IMR-90 (cell line): Measurements from ENCODE around the gene THADA. TPM values are rescaled to one million over a fixed set of nuclear protein-coding genes. Genes with fewer than 3 reads are reported as not detected.

ENCODE experiments used
- ATAC-seq: fragments of 200-7000 bp; cut with Tn5 transposase; 2 replicates; pipeline ENCODE4 v1.9.1; 2020; ENCODE audit warnings: low read depth, mild to moderate bottlenecking, moderate library complexity
- BruUV-seq: library from RNA; stranded (reverse); fragments of 400-500 nt; replicated peaks from 2 replicates; lab custom pipeline; 2021; lab: Mats Ljungman, UMichigan
- CTCF ChIA-PET: fragments of 300-600 bp; formaldehyde crosslinking; extraction: SDS; loops from one replicate; lab custom pipeline; 2021; ENCODE audit warnings: antibody characterized with exemption; lab: Yijun Ruan, JAX
- POLR2A ChIA-PET: fragments of 300-600 bp; sonication (Branson Sonifier 250); formaldehyde crosslinking; loops from one replicate; lab custom pipeline; 2022; ENCODE audit warnings: antibody characterized with exemption; ENCODE audit not compliant: unreplicated experiment; lab: Charles Lee
- DNase-seq: peaks from one replicate; pipeline ENCODE4 v3.0.0; 2013
- H2AFZ ChIP-seq: replicated peaks from 2 replicates; pipeline ENCODE3; 2013; ENCODE audit warnings: low read length, mild to moderate bottlenecking; ENCODE audit not compliant: poor library complexity
- H2AK5ac ChIP-seq: 2 replicates; pipeline ENCODE4 v1.6.1; 2013; ENCODE audit warnings: low read depth, low read length, inconsistent platforms
- H2AK9ac ChIP-seq: replicated peaks from 2 replicates; pipeline ENCODE3; 2013; ENCODE audit warnings: mild to moderate bottlenecking, low read depth, low read length, moderate library complexity; ENCODE audit not compliant: poor library complexity
- H2BK120ac ChIP-seq: 2 replicates; pipeline ENCODE4 v1.6.1; 2013; ENCODE audit warnings: low read depth, low read length, inconsistent platforms
- H2BK15ac ChIP-seq: 3 replicates; pipeline ENCODE4 v1.6.1; 2013; ENCODE audit warnings: low read depth, low read length, inconsistent platforms
- H2BK20ac ChIP-seq: 2 replicates; pipeline ENCODE4 v1.6.1; 2013; ENCODE audit warnings: low read depth, mild to moderate bottlenecking, inconsistent platforms, low read length, moderate library complexity
- H2BK5ac ChIP-seq: 2 replicates; pipeline ENCODE4 v1.6.1; 2013; ENCODE audit warnings: mild to moderate bottlenecking, low read depth, low read length, inconsistent platforms; ENCODE audit not compliant: poor library complexity, severe bottlenecking
- H3K14ac ChIP-seq: replicated peaks from 2 replicates; pipeline ENCODE4 v1.6.1; 2013; ENCODE audit warnings: low read depth, low read length, inconsistent platforms
- H3K18ac ChIP-seq: 2 replicates; pipeline ENCODE4 v1.6.1; 2013; ENCODE audit warnings: low read depth, low read length, control low read depth
- H3K23ac ChIP-seq: 2 replicates; pipeline ENCODE4 v1.6.1; 2013; ENCODE audit warnings: low read depth, low read length, inconsistent platforms
- H3K27ac ChIP-seq: 2 replicates; pipeline ENCODE4 v1.5.1; 2013; ENCODE audit warnings: mild to moderate bottlenecking, control low read depth, low read length; ENCODE audit not compliant: insufficient read depth
- H3K27me3 ChIP-seq: 2 replicates; pipeline ENCODE4 v1.6.1; 2013; ENCODE audit warnings: low read length; ENCODE audit not compliant: control insufficient read depth, insufficient read depth
- H3K36me3 ChIP-seq: 2 replicates; pipeline ENCODE4 v1.6.1; 2013; ENCODE audit warnings: low read length, mixed read lengths; ENCODE audit not compliant: control insufficient read depth, insufficient read depth
- H3K4ac ChIP-seq: 2 replicates; pipeline ENCODE4 v1.6.1; 2013; ENCODE audit warnings: low read depth, low read length, inconsistent platforms
- H3K4me1 ChIP-seq: 2 replicates; pipeline ENCODE4 v1.6.1; 2013; ENCODE audit warnings: low read length, mixed read lengths; ENCODE audit not compliant: control insufficient read depth, insufficient read depth
- H3K4me2 ChIP-seq: 2 replicates; pipeline ENCODE4 v1.6.1; 2013; ENCODE audit warnings: low read depth, mild to moderate bottlenecking, control low read depth, low read length, moderate library complexity
- H3K4me3 ChIP-seq: 2 replicates; pipeline ENCODE4 v1.5.1; 2013; ENCODE audit warnings: low read depth, mild to moderate bottlenecking, control low read depth, low read length, moderate library complexity; ENCODE audit not compliant: insufficient read depth
- H3K56ac ChIP-seq: 2 replicates; pipeline ENCODE4 v1.6.1; 2013; ENCODE audit warnings: low read length, inconsistent platforms; ENCODE audit not compliant: insufficient read depth; ENCODE audit errors: extremely low read depth
- H3K79me1 ChIP-seq, 2 experiments: 2 replicates each; pipeline ENCODE4 v1.6.1; 2013; ENCODE audit warnings: low read length in 2 of 2, inconsistent platforms in 1 of 2, low read depth in 1 of 2
- H3K9ac ChIP-seq: 2 replicates; pipeline ENCODE4 v1.6.1; 2013; ENCODE audit warnings: low read depth, low read length, control low read depth
- H3K9me1 ChIP-seq: 2 replicates; pipeline ENCODE4 v1.6.1; 2013; ENCODE audit warnings: low read length, inconsistent platforms; ENCODE audit not compliant: insufficient read depth
- H3K9me3 ChIP-seq: 2 replicates; pipeline ENCODE4 v1.6.1; 2013; ENCODE audit warnings: low read length; ENCODE audit not compliant: control insufficient read depth, insufficient read depth
- H4K20me1 ChIP-seq: 2 replicates; pipeline ENCODE4 v1.6.1; 2013; ENCODE audit warnings: low read length, inconsistent platforms; ENCODE audit not compliant: insufficient read depth
- H4K5ac ChIP-seq: 2 replicates; pipeline ENCODE4 v1.6.1; 2013; ENCODE audit warnings: mild to moderate bottlenecking, low read depth, low read length, control low read depth
- H4K8ac ChIP-seq, 2 experiments: 2 replicates each; pipeline ENCODE4 v1.6.1; 2013; ENCODE audit warnings: low read depth in 2 of 2, low read length in 2 of 2, control low read depth in 1 of 2, inconsistent platforms in 1 of 2
- H4K91ac ChIP-seq: 2 replicates; pipeline ENCODE4 v1.6.1; 2013; ENCODE audit warnings: low read depth, low read length, inconsistent platforms; ENCODE audit not compliant: insufficient read depth
- SMC3 ChIP-seq: fragments of 150-350 bp; IDR thresholded peaks from 2 replicates; pipeline ENCODE4 v1.6.1; 2016; ENCODE audit warnings: low read depth, mild to moderate bottlenecking, antibody characterized with exemption, low read length, moderate library complexity
- WGBS, 2 experiments: methylation state at CpG; one replicate each; pipeline versions ENCODE4 v1.1.5 to v1.1.7; 2013; ENCODE audit warnings: missing lambda C conversion rate in 2 of 2; ENCODE audit not compliant: insufficient read length in 1 of 2; ENCODE audit errors: extremely low coverage in 2 of 2; 5-methylcytosine and 5-hydroxymethylcytosine counted together
- dilution Hi-C: fragments of 300-500 bp; cut with HindIII; formaldehyde crosslinking; loops from one replicate; pipeline ENCODE4 v1.14.3; 2018; ENCODE audit warnings: low sequenced_read_pairs; ENCODE audit not compliant: unreplicated experiment
- in situ Hi-C: fragments of 300-500 bp; cut with MboI; formaldehyde crosslinking; loops from 3 replicates; pipeline ENCODE4 v1.14.3; 2019; ENCODE audit warnings: low sequenced_read_pairs, inconsistent platforms, mixed read lengths
- intact Hi-C: fragments of 100-400 bp; cut with micrococcal nuclease; formaldehyde crosslinking; loops from 2 replicates; pipeline ENCODE4 v1.10.0; 2022
- polyA plus RNA-seq, 3 experiments: library from polyadenylated mRNA; depleted of rRNA; stranded (reverse); fragments of >200 nt; gene quantifications; 2 replicates each; pipeline ENCODE4 v1.2.3, GENCODE V29; 2012; ENCODE audit warnings: low replicate concordance in 1 of 3
- total RNA-seq: library from RNA; depleted of rRNA; stranded (reverse); fragments of >200 nt; gene quantifications from 2 replicates; pipeline ENCODE4 v1.2.3, GENCODE V29; 2012

Gene THADA
- total and polyA plus RNA-seq, 2 of the 4 experiments (the other 2 are of a cell fraction): 10.5 to 21.3 TPM

DNA sequence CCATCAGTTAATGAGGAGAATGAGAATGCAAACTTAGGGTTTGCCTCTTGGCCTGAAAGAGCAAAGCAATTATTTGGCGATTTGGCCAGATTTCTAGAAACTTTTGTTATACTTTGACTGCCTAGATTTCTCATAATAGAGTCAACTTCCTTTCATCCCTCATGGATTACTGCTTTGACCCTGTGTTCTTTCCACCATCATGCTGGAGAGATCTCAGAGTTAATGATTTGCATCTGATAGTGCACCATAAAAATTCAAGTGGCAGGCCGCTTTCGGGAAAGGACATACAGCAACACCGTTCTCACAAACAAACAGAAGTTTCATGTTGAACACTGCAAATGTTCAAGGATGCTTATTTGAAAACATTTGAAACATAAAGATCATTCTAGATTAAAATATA lies 225.7 kb downstream of the THADA start:
- no peak overlapping the region for H4K8ac ChIP-seq
- no CpG with 5 or more reads among the region's 4 CpGs for WGBS, 2 experiments
- dilution Hi-C loops: no loop called here

More for the DNA sequence above, 225.7 kb downstream of the THADA start:
- Histone ChIP-seq H4K5ac (no peak overlapping the region), H2AK5ac (no peak overlapping the region), H2BK120ac (no peak overlapping the region), H2AFZ (no peak overlapping the region), H3K4ac (no peak overlapping the region), H3K4me1 (peaks cover 2% of the 10 kb centered on the region; the same call in 1 of the 2 replicates), H2BK20ac (no peak overlapping the region), H4K20me1 (no peaks in the 10 kb centered on the region), H2AK9ac (no peak overlapping the region), H3K36me3 (no peaks in the 10 kb centered on the region), H3K27ac (no peak overlapping the region), H3K18ac (0 out of 2 replicates have a peak overlapping the region, but pooled peaks have one; percentile 33), H3K56ac (no peak overlapping the region), H2BK5ac (no peak overlapping the region), H3K14ac (no peak overlapping the region), H3K23ac (no peak overlapping the region), H3K27me3 (no peaks in the 10 kb centered on the region), H4K91ac (no peak overlapping the region), H3K9ac (no peak overlapping the region), H3K4me2 (no peak overlapping the region), H3K9me1 (no peaks in the 10 kb centered on the region), H3K79me1 (no peaks in the 10 kb centered on the region; a peak in 1 of 4 replicates), H3K9me3 (no peaks in the 10 kb centered on the region), H3K4me3 (no peak overlapping the region), H2BK15ac (no peak overlapping the region)
- intact Hi-C loops: no loop called here
- POLR2A ChIA-PET: no interaction called here
- in situ Hi-C loops: no loop called here
- no TSS peak for BruUV-seq
- DNase-seq (no peak), ATAC-seq (no peak)
- TF ChIP-seq SMC3: no peak
- CTCF ChIA-PET: no interaction called here
